GM19351 (cell line): ENCODE measurements around the gene ACY1.

Experiments
- ATAC-seq: cut with Tn5 transposase; IDR thresholded peaks from one replicate; pipeline ENCODE4 v1.9.1; 2021; ENCODE audit warnings: mild to moderate bottlenecking, moderate library complexity; ENCODE audit not compliant: unreplicated experiment

Gene ACY1

GRCh38 chr3:52004163-52004787 is 20.9 kb downstream of the ACY1 start:
- ATAC-seq = no peak

GRCh38 chr3:52004906-52005395 is 21.6 kb downstream of the ACY1 start:
- no peak for ATAC-seq

- ATAC-seq = no peak
Observed at GRCh38 chr3:52005571-52005986, 22.2 kb downstream of the ACY1 start.

- ATAC-seq = no peak
Observed at GRCh38 chr3:52006017-52006819, 22.9 kb downstream of the ACY1 start.

GRCh38 chr3:52006820-52007133 is 23.4 kb downstream of the ACY1 start:
- ATAC-seq = no peak

- no peak for ATAC-seq
Observed at GRCh38 chr3:52007291-52007690, 24.0 kb downstream of the ACY1 start.

GRCh38 chr3:52010431-52010830 is 27.1 kb downstream of the ACY1 start:
- ATAC-seq = no peak

- ATAC-seq = no peak
Observed at GRCh38 chr3:52012699-52013098, 29.4 kb downstream of the ACY1 start.

- ATAC-seq = no peak
Observed at GRCh38 chr3:52013802-52014598, 30.7 kb downstream of the ACY1 start.

- ATAC-seq = no peak
Observed at GRCh38 chr3:52014613-52015012, 31.3 kb downstream of the ACY1 start.

GRCh38 chr3:52015438-52016228 is 32.3 kb downstream of the ACY1 start:
- no peak for ATAC-seq

GRCh38 chr3:52017586-52017985 is 34.3 kb downstream of the ACY1 start:
- ATAC-seq = no peak

- no peak for ATAC-seq
Observed at GRCh38 chr3:52018319-52019000, 35.1 kb downstream of the ACY1 start.

- no peak for ATAC-seq
Observed at GRCh38 chr3:52019352-52020080, 36.2 kb downstream of the ACY1 start.

- ATAC-seq = no peak
Observed at GRCh38 chr3:52020796-52021195, 37.5 kb downstream of the ACY1 start.

- no peak for ATAC-seq
Observed at GRCh38 chr3:52021489-52022268, 38.3 kb downstream of the ACY1 start.

GRCh38 chr3:52022323-52023100 is 39.2 kb downstream of the ACY1 start:
- ATAC-seq = no peak

- no peak for ATAC-seq
Observed at GRCh38 chr3:52023101-52023770, 39.9 kb downstream of the ACY1 start.
